LNCAP (cell line): ENCODE measurements around the gene NOS1.

Experiments used
- CTCF ChIP-seq: fragments of 450-650 bp; IDR thresholded peaks from 2 replicates; pipeline ENCODE4 v1.5.1; 2017; ENCODE audit warnings: mild to moderate bottlenecking

NOS1 gene

GRCh38 chr12:117280019-117280680, 81.3 kb downstream of the NOS1 start:
- TF ChIP-seq CTCF: no peak

GRCh38 chr12:117279606-117280005, 81.8 kb downstream of the NOS1 start:
- no peak for TF ChIP-seq CTCF

GRCh38 chr12:117277875-117278274, 83.6 kb downstream of the NOS1 start:
- no peak for TF ChIP-seq CTCF

GRCh38 chr12:117273091-117273490, 88.3 kb downstream of the NOS1 start:
- no peak for TF ChIP-seq CTCF

- TF ChIP-seq CTCF: no peak
Measured at GRCh38 chr12:117272690-117273089, 88.7 kb downstream of the NOS1 start.

- TF ChIP-seq CTCF: no peak
Measured at GRCh38 chr12:117262749-117263148, 98.7 kb downstream of the NOS1 start.

- TF ChIP-seq CTCF: no peak
Measured at GRCh38 chr12:117261247-117261646, 100.2 kb downstream of the NOS1 start.

- no peak for TF ChIP-seq CTCF
Measured at GRCh38 chr12:117255386-117255785, 106.0 kb downstream of the NOS1 start.
